CD4-positive, alpha-beta T cell (primary cell): Measurements from ENCODE around the gene UGT2A3. TPM values are rescaled to one million over a fixed set of nuclear protein-coding genes. Genes with fewer than 3 reads are reported as not detected.

Source experiments
- ATAC-seq: fragments of 200-7000 bp; cut with Tn5 transposase; one replicate; pipeline ENCODE4 v1.10.0; 2022; ENCODE audit warnings: mild to moderate bottlenecking; ENCODE audit not compliant: poor library complexity
- CTCF ChIA-PET: fragments of 350-600 bp; sonication (Branson Sonifier 250); formaldehyde crosslinking; loops from one replicate; lab custom pipeline; 2021; ENCODE audit warnings: antibody characterized with exemption, inconsistent platforms; lab: Charles Lee
- POLR2A ChIA-PET: fragments of 350-600 bp; sonication (Branson Sonifier 250); formaldehyde crosslinking; loops from one replicate; lab custom pipeline; 2021; ENCODE audit warnings: antibody characterized with exemption, inconsistent platforms; lab: Charles Lee
- DNase-seq, 14 experiments: peaks; one replicate each; pipeline ENCODE4 v3.0.0-alpha.2; 2013 to 2020; ENCODE audit warnings: mixed read lengths in 2 of 14
- H3K27ac ChIP-seq, 2 donors: one replicate each; pipeline versions ENCODE4 v1.5.1 to v1.7.0; 2013; ENCODE audit warnings: low read length in 2 of 2, low read depth in 1 of 2, mild to moderate bottlenecking in 1 of 2
- H3K27me3 ChIP-seq, 2 experiments: 1 replicate in 1 of 2; 2 replicates in 1 of 2; pipeline versions ENCODE4 v1.6.1 to v1.7.0; 2013; ENCODE audit warnings: low read length in 2 of 2, control low read depth in 1 of 2, mild to moderate bottlenecking in 1 of 2, moderate library complexity in 1 of 2; ENCODE audit not compliant: insufficient read depth in 2 of 2, control insufficient read depth in 1 of 2
- H3K36me3 ChIP-seq: one replicate; pipeline ENCODE4 v1.6.1; 2013; ENCODE audit warnings: low read length, control low read depth; ENCODE audit not compliant: insufficient read depth
- H3K4me1 ChIP-seq: one replicate; pipeline ENCODE4 v1.6.1; 2013; ENCODE audit warnings: low read length, control low read depth; ENCODE audit not compliant: insufficient read depth
- H3K4me3 ChIP-seq: one replicate; pipeline ENCODE4 v1.5.1; 2013; ENCODE audit warnings: mild to moderate bottlenecking, low read length, moderate library complexity
- H3K9me3 ChIP-seq, 2 experiments: 1 replicate in 1 of 2; 2 replicates in 1 of 2; pipeline versions ENCODE4 v1.6.1 to v1.7.0; 2013; ENCODE audit warnings: low read length in 2 of 2, mild to moderate bottlenecking in 2 of 2, control low read depth in 1 of 2, moderate library complexity in 1 of 2; ENCODE audit not compliant: control insufficient read depth in 1 of 2, insufficient read depth in 1 of 2
- H3K27ac Mint-ChIP-seq: one replicate; pipeline ENCODE4 v1.8.0; 2020; ENCODE audit warnings: mixed read lengths
- H3K27me3 Mint-ChIP-seq: one replicate; pipeline ENCODE4 v1.8.0; 2021; ENCODE audit warnings: mixed read lengths
- H3K36me3 Mint-ChIP-seq: one replicate; pipeline ENCODE4 v1.8.0; 2021; ENCODE audit warnings: low read depth, mixed read lengths
- H3K4me1 Mint-ChIP-seq: one replicate; pipeline ENCODE4 v1.8.0; 2021; ENCODE audit warnings: low read depth, mixed read lengths
- H3K4me3 Mint-ChIP-seq: one replicate; pipeline ENCODE4 v1.8.0; 2020; ENCODE audit warnings: mild to moderate bottlenecking, mixed read lengths
- H3K9me3 Mint-ChIP-seq: one replicate; pipeline ENCODE4 v1.8.0; 2020; ENCODE audit warnings: mixed read lengths
- intact Hi-C, 2 experiments: fragments of 100-400 bp; cut with DNase I in 1 of 2; cut with micrococcal nuclease in 1 of 2; formaldehyde crosslinking; loops; one replicate each; pipeline versions ENCODE4 v1.15.1 to v1.9.0; 2023 to 2025; cut with DNase I, micrococcal nuclease
- total RNA-seq, 174 experiments: library from RNA in 2 of 174; stranded (reverse) in 2 of 174; gene quantifications; one replicate each; pipeline ENCODE4 v1.2.3 and lab custom pipeline; 2021 to 2026
- TF ChIP-seq, protein P1 (sequence below): fragments of 200-600 bp; IDR thresholded peaks from one replicate; pipeline ENCODE4 v1.8.0; 2022; ENCODE audit warnings: antibody characterized with exemption, mild to moderate bottlenecking

The UGT2A3 gene
- total RNA-seq, 2 experiments from 2014 or later: not detected

DNA sequence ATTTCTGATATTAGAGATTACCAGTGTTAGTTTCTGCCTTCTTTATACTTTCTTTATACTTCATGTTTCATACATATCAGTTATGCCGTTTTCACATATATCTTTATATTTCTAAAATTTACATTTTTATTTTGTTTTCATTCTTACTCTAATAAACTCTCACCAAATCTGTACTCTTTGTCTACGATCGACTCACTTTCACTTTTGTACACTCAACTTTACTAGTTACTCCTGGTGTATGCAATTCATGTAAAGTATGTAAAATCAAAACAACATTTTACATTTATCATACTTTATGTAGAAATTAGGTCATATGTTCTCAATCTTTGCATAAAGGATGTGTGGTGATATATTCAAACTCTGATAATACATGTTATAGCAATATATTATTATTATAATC is 59.9 kb downstream of the UGT2A3 start:
- no peak overlapping the region for H3K27ac Mint-ChIP-seq

GRCh38 chr4:68885545-68885944 is 66.1 kb downstream of the UGT2A3 start:
- H3K27ac ChIP-seq: no peak overlapping the region
- Mint-ChIP-seq H3K9me3 (no peaks in the 10 kb centered on the region), H3K4me3 (no peak overlapping the region), H3K27ac (no peak overlapping the region), H3K4me1 (no peaks in the 10 kb centered on the region), H3K27me3 (no peaks in the 10 kb centered on the region), H3K36me3 (no peaks in the 10 kb centered on the region)
- no peaks in the 10 kb centered on the region for H3K27me3 ChIP-seq
- TF ChIP-seq, protein P1, sequence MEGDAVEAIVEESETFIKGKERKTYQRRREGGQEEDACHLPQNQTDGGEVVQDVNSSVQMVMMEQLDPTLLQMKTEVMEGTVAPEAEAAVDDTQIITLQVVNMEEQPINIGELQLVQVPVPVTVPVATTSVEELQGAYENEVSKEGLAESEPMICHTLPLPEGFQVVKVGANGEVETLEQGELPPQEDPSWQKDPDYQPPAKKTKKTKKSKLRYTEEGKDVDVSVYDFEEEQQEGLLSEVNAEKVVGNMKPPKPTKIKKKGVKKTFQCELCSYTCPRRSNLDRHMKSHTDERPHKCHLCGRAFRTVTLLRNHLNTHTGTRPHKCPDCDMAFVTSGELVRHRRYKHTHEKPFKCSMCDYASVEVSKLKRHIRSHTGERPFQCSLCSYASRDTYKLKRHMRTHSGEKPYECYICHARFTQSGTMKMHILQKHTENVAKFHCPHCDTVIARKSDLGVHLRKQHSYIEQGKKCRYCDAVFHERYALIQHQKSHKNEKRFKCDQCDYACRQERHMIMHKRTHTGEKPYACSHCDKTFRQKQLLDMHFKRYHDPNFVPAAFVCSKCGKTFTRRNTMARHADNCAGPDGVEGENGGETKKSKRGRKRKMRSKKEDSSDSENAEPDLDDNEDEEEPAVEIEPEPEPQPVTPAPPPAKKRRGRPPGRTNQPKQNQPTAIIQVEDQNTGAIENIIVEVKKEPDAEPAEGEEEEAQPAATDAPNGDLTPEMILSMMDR: no peak
- DNase-seq (no peak), ATAC-seq (no peak)
- H3K9me3 ChIP-seq: no peaks in the 10 kb centered on the region
- no peak overlapping the region for H3K4me3 ChIP-seq
- no peaks in the 10 kb centered on the region for H3K36me3 ChIP-seq
- CTCF ChIA-PET: interaction anchor here (1.1 kb wide), 1 partner anchor 12 kb away, joined by 3 read pairs; no protein-coding TSS in a partner anchor
- intact Hi-C loops: no loop called here
- no peaks in the 10 kb centered on the region for H3K4me1 ChIP-seq
- POLR2A ChIA-PET: no interaction called here

More for the DNA sequence above, 59.9 kb downstream of the UGT2A3 start:
- Histone ChIP-seq H3K36me3 (no peaks in the 10 kb centered on the region), H3K4me1 (no peaks in the 10 kb centered on the region), H3K4me3 (no peak overlapping the region), H3K9me3 (no peaks in the 10 kb centered on the region), H3K27me3 (no peaks in the 10 kb centered on the region), H3K27ac (no peak overlapping the region)
- ATAC-seq (no peak), DNase-seq (no peak)
- intact Hi-C loops: no loop called here
- Mint-ChIP-seq H3K9me3 (peaks cover 2% of the 10 kb centered on the region), H3K27me3 (no peaks in the 10 kb centered on the region), H3K4me1 (no peaks in the 10 kb centered on the region), H3K4me3 (no peak overlapping the region), H3K36me3 (no peaks in the 10 kb centered on the region)
- TF ChIP-seq, protein P1: no peak
- POLR2A ChIA-PET: no interaction called here
- CTCF ChIA-PET: no interaction called here

GRCh38 chr4:68883870-68884269 is 67.7 kb downstream of the UGT2A3 start:
- Mint-ChIP-seq H3K4me3 (no peak overlapping the region), H3K27ac (no peak overlapping the region), H3K4me1 (no peaks in the 10 kb centered on the region), H3K27me3 (no peaks in the 10 kb centered on the region), H3K9me3 (no peaks in the 10 kb centered on the region), H3K36me3 (no peaks in the 10 kb centered on the region)
- ChIA-PET CTCF (no interaction called here), POLR2A (no interaction called here)
- Histone ChIP-seq H3K9me3 (no peaks in the 10 kb centered on the region), H3K36me3 (no peaks in the 10 kb centered on the region), H3K4me1 (no peaks in the 10 kb centered on the region), H3K27ac (no peak overlapping the region), H3K27me3 (no peaks in the 10 kb centered on the region), H3K4me3 (no peak overlapping the region)
- ATAC-seq: no peak
- DNase-seq: no peak
- intact Hi-C loops: no loop called here
- TF ChIP-seq, protein P1: no peak

Other genes with a start within 250 kb of the UGT2A3 start
- gene UGT2B10, start 135.8 kb downstream of the UGT2A3 start, total RNA-seq: not detected
- not detected for gene UGT2B7, start 144.7 kb upstream of the UGT2A3 start, total RNA-seq